ENCODE results near the gene BTNL9.
A peak's percentile ranks its signal among the peaks of the same experiment; 100 is the strongest.

DNA sequence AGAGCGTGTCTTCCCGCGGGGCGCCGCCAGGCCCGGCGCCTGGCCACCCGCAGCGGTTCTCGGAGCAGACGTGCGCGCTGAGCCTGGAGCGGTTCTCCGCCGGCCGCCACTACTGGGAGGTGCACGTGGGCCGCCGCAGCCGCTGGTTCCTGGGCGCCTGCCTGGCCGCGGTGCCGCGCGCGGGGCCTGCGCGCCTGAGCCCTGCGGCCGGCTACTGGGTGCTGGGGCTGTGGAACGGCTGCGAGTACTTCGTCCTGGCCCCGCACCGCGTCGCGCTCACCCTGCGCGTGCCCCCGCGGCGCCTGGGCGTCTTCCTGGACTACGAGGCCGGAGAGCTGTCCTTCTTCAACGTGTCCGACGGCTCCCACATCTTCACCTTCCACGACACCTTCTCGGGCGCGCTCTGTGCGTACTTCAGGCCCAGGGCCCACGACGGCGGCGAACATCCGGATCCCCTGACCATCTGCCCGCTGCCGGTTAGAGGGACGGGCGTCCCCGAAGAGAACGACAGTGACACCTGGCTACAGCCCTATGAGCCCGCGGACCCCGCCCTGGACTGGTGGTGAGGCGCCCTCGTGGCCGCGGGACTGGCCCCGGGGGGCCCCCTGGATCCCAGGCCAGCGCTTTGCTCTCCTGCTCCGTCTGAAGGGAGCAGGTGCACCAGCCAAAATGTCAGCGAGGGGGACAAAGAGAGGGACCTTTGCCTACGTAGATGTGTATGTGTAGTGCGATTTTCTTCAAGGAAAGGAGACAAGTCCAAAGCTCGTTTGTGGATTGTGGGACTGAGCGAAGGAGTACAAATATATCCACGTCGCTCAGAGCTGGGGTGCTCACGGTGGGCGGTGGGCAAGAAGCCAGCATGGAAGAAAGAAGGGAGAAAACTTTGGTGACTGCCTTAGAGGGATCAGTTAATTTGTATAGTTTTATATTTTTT, 19.5 kb downstream of the BTNL9 start:
- TF ChIP-seq EZH2 (IDR thresholded peaks at IDR 0.05; ENCODE audit: low read length) = peak; percentile 53
- TF ChIP-seq, protein P1, sequence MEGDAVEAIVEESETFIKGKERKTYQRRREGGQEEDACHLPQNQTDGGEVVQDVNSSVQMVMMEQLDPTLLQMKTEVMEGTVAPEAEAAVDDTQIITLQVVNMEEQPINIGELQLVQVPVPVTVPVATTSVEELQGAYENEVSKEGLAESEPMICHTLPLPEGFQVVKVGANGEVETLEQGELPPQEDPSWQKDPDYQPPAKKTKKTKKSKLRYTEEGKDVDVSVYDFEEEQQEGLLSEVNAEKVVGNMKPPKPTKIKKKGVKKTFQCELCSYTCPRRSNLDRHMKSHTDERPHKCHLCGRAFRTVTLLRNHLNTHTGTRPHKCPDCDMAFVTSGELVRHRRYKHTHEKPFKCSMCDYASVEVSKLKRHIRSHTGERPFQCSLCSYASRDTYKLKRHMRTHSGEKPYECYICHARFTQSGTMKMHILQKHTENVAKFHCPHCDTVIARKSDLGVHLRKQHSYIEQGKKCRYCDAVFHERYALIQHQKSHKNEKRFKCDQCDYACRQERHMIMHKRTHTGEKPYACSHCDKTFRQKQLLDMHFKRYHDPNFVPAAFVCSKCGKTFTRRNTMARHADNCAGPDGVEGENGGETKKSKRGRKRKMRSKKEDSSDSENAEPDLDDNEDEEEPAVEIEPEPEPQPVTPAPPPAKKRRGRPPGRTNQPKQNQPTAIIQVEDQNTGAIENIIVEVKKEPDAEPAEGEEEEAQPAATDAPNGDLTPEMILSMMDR (optimal IDR thresholded peaks at IDR 0.05 in 1 of 3, IDR thresholded peaks at IDR 0.05 in 1 of 3, conservative IDR thresholded peaks at IDR 0.05 in 1 of 3; ENCODE audit: extremely low read depth in 1 of 3, insufficient read depth in 2 of 3, low read length in 3 of 3) = no peak
